K562 (cell line): ENCODE data around the gene NQO2. TPM values are rescaled to one million over a fixed set of nuclear protein-coding genes. Genes with fewer than 3 reads are reported as not detected.
A peak's percentile ranks its signal among the peaks of the same experiment; 100 is the strongest.

Experiments used
- AFF1 ChIP-seq, 2 experiments: fragments of 450-650 bp; IDR thresholded peaks; 2 replicates each; pipeline ENCODE4 v1.6.1; 2018; ENCODE audit warnings: mild to moderate bottlenecking in 2 of 2, low read depth in 1 of 2; ENCODE audit not compliant: partially characterized antibody in 2 of 2
- BCL6 ChIP-seq: fragments of 250-450 bp; sonication (Bioruptor Pico); IDR thresholded peaks from 2 replicates; pipeline ENCODE4 v1.4.0; 2020
- DMBX1 ChIP-seq: fragments of 250-450 bp; sonication (Bioruptor Pico); IDR thresholded peaks from 2 replicates; pipeline ENCODE4 v1.8.0; 2022; ENCODE audit warnings: inconsistent platforms, mild to moderate bottlenecking, moderate library complexity, borderline replicate concordance
- EGR1 ChIP-seq: fragments of 450-650 bp; conservative IDR thresholded peaks from 2 replicates; pipeline ENCODE4 v1.6.1; 2017; ENCODE audit warnings: mild to moderate bottlenecking
- FOXK1 ChIP-seq: sonication (generic); formaldehyde crosslinking; IDR thresholded peaks from 2 replicates; pipeline ENCODE4 v1.8.0; 2022; ENCODE audit warnings: missing genetic modification reagents, mild to moderate bottlenecking, borderline replicate concordance
- HDGF ChIP-seq: fragments of 450-650 bp; IDR thresholded peaks from 2 replicates; pipeline ENCODE4 v1.6.1; 2016
- HIVEP1 ChIP-seq: fragments of 250-450 bp; sonication (Bioruptor Pico); IDR thresholded peaks from 2 replicates; pipeline ENCODE4 v1.4.0; 2020; ENCODE audit warnings: mild to moderate bottlenecking
- HNRNPH1 ChIP-seq: fragments of 200-400 bp; formaldehyde crosslinking; optimal IDR thresholded peaks from 2 replicates; pipeline ENCODE3; 2017; ENCODE audit warnings: low read depth, mild to moderate bottlenecking, low read length, moderate library complexity
- ID3 ChIP-seq, 2 experiments: fragments of 250-450 bp in 1 of 2; fragments of 450-650 bp in 1 of 2; sonication (Bioruptor Pico) in 1 of 2; IDR thresholded peaks; 2 replicates each; pipeline versions ENCODE4 v1.6.1 to v1.8.0; 2016 to 2021; ENCODE audit warnings: mild to moderate bottlenecking in 2 of 2, moderate library complexity in 2 of 2, missing compliant biosample characterization in 1 of 2, missing genetic modification characterization in 1 of 2
- KHSRP ChIP-seq: fragments of 450-650 bp; IDR thresholded peaks from 2 replicates; pipeline ENCODE4 v1.6.1; 2017
- MECOM ChIP-seq: fragments of 250-450 bp; sonication (Bioruptor Pico); IDR thresholded peaks from 2 replicates; pipeline ENCODE4 v1.8.0; 2022; ENCODE audit warnings: inconsistent platforms
- MTA1 ChIP-seq: fragments of 450-650 bp; IDR thresholded peaks from 2 replicates; pipeline ENCODE4 v1.6.1; 2017; ENCODE audit warnings: borderline replicate concordance
- POLR3G ChIP-seq: IDR thresholded peaks from 2 replicates; pipeline ENCODE4 v1.6.1; 2011; ENCODE audit not compliant: insufficient read length, insufficient replicate concordance; ENCODE audit errors: extremely low read depth
- RBM25 ChIP-seq: fragments of 200-400 bp; formaldehyde crosslinking; IDR thresholded peaks from 2 replicates; pipeline ENCODE4 v1.6.1; 2018; ENCODE audit warnings: low read length, low read depth, moderate library complexity; ENCODE audit not compliant: severe bottlenecking
- RUNX1 ChIP-seq: sonication (generic); IDR thresholded peaks from 2 replicates; pipeline ENCODE4 v1.6.1; 2016; ENCODE audit warnings: antibody characterized with exemption, low read depth
- SMAD2 ChIP-seq: fragments of 150-350 bp; IDR thresholded peaks from 2 replicates; pipeline ENCODE4 v1.6.1; 2014; ENCODE audit warnings: low read depth, mild to moderate bottlenecking, low read length
- TAF9B ChIP-seq: fragments of 450-650 bp; IDR thresholded peaks from 2 replicates; pipeline ENCODE4 v1.6.1; 2018; ENCODE audit warnings: mild to moderate bottlenecking; ENCODE audit not compliant: partially characterized antibody
- TCF3 ChIP-seq: sonication (generic); formaldehyde crosslinking; IDR thresholded peaks from 2 replicates; pipeline ENCODE4 v1.4.0; 2020; ENCODE audit warnings: mild to moderate bottlenecking, missing genetic modification reagents
- ZBTB12 ChIP-seq: fragments of 250-450 bp; sonication (Bioruptor Pico); IDR thresholded peaks from 2 replicates; pipeline ENCODE4 v1.4.0; 2020
- ZNF175 ChIP-seq: fragments of 200-800 bp; sonication (Bioruptor generic); IDR thresholded peaks from 2 replicates; pipeline ENCODE4 v1.6.1; 2016; ENCODE audit warnings: low read depth, mild to moderate bottlenecking, missing genetic modification characterization, missing compliant biosample characterization
- ZNF395 ChIP-seq: fragments of 200-800 bp; sonication (Bioruptor generic); IDR thresholded peaks from 2 replicates; pipeline ENCODE4 v1.6.1; 2017; ENCODE audit warnings: missing genetic modification characterization, missing compliant biosample characterization
- polyA plus RNA-seq, 8 experiments: library from polyadenylated mRNA; depleted of rRNA in 4 of 8; stranded (reverse) in 5 of 8; unstranded in 3 of 8; fragments of >200 nt; fragmentation: Nextera tagmentation in 2 of 8; fragmentation: Illumina TruSeq in 1 of 8; extraction: Ambion mirVana in 2 of 8; extraction: Trizol in 1 of 8; gene quantifications; 2 replicates each; pipeline versions ENCODE4 v1.2.1 to v1.2.3, GENCODE V29; 2011 to 2014; ENCODE audit warnings: inconsistent platforms in 1 of 8, missing spikeins in 1 of 8
- total RNA-seq, 7 experiments: library from RNA; depleted of rRNA in 6 of 7; stranded (reverse); fragments of >200 nt in 6 of 7; fragmentation: Illumina TruSeq in 2 of 7; extraction: Trizol in 2 of 7; gene quantifications; 2 replicates each; pipeline versions ENCODE4 v1.2.1 to v1.2.3, GENCODE V29; 2011 to 2021; ENCODE audit warnings: low replicate concordance in 1 of 7

The NQO2 gene
- total and polyA plus RNA-seq, 9 of the 15 experiments (the other 6 are each of a cell fraction or from before 2014, with no cell fraction given): 54.6 to 214 (median 116) TPM

- TF ChIP-seq AFF1 (IDR thresholded peaks at IDR 0.05; ENCODE audit: low read depth in 1 of 2, partially characterized antibody in 2 of 2): peak in 1 of 2 experiments; percentile 34
- TF ChIP-seq HIVEP1 (CRISPR knock-in tag): no peak
- TF ChIP-seq TAF9B: no peak
- TF ChIP-seq BCL6: no peak
- no peak for TF ChIP-seq RUNX1
- TF ChIP-seq KHSRP: no peak
- TF ChIP-seq DMBX1 (CRISPR knock-in tag): peak; percentile 82
- TF ChIP-seq SMAD2: no peak
- TF ChIP-seq ZNF395 (CRISPR knock-in tag): no peak
- TF ChIP-seq RBM25: no peak
- no peak for TF ChIP-seq ID3 (CRISPR knock-in tag; IDR thresholded peaks at IDR 0.05)
- peak; percentile 56; the same call in 1 of the 2 replicates for TF ChIP-seq ID3 (tag; IDR thresholded peaks at IDR 0.05)
- TF ChIP-seq ZBTB12 (CRISPR knock-in tag): no peak
- no peak for TF ChIP-seq MTA1
- peak; percentile 77; the same call in 1 of the 2 replicates for TF ChIP-seq HDGF
- TF ChIP-seq ZNF175 (CRISPR knock-in tag): peak; percentile 58; the same call in 1 of the 2 replicates
- peak; percentile 40; the same call in 1 of the 2 replicates for TF ChIP-seq MECOM
- TF ChIP-seq HNRNPH1: no peak
- TF ChIP-seq FOXK1 (CRISPR knock-in tag): 0 out of 2 replicates have a peak, but pooled peaks have one; percentile 27
- TF ChIP-seq EGR1: no peak
- no peak for TF ChIP-seq TCF3 (CRISPR knock-in tag)
- no peak for TF ChIP-seq POLR3G
These were observed 7.2 kb upstream of the NQO2 start (continued) for GRCh38 chr6:2992330-2992979.
